HEK293T (cell line): ENCODE measurements around the gene GLT8D1.

Experiments used
- ARNT ChIP-seq: fragments of 450-650 bp; IDR thresholded peaks from 2 replicates; pipeline ENCODE4 v1.6.1; 2017; ENCODE audit warnings: mild to moderate bottlenecking
- BHLHE40 ChIP-seq: fragments of 450-650 bp; IDR thresholded peaks from 2 replicates; pipeline ENCODE4 v1.6.1; 2016; ENCODE audit warnings: mild to moderate bottlenecking, moderate library complexity, borderline replicate concordance
- ELF4 ChIP-seq: fragments of 450-650 bp; IDR thresholded peaks from 2 replicates; pipeline ENCODE4 v1.6.1; 2017; ENCODE audit warnings: antibody characterized with exemption
- FOXA1 ChIP-seq: fragments of 450-650 bp; IDR thresholded peaks from 2 replicates; pipeline ENCODE4 v1.6.1; 2016; ENCODE audit warnings: mild to moderate bottlenecking
- FOXK2 ChIP-seq: fragments of 450-650 bp; IDR thresholded peaks from 2 replicates; pipeline ENCODE4 v1.6.1; 2016; ENCODE audit warnings: mild to moderate bottlenecking
- FOXM1 ChIP-seq: fragments of 450-650 bp; IDR thresholded peaks from 2 replicates; pipeline ENCODE4 v1.6.1; 2017; ENCODE audit warnings: mild to moderate bottlenecking, borderline replicate concordance
- HDGF ChIP-seq: fragments of 450-650 bp; IDR thresholded peaks from 2 replicates; pipeline ENCODE4 v1.6.1; 2017; ENCODE audit warnings: antibody characterized with exemption, borderline replicate concordance
- L3MBTL2 ChIP-seq: fragments of 450-650 bp; conservative IDR thresholded peaks from 2 replicates; pipeline ENCODE4 v1.6.1; 2016; ENCODE audit warnings: mild to moderate bottlenecking
- LEF1 ChIP-seq: fragments of 450-650 bp; IDR thresholded peaks from 2 replicates; pipeline ENCODE4 v1.6.1; 2017; ENCODE audit warnings: mild to moderate bottlenecking, borderline replicate concordance
- SP1 ChIP-seq: fragments of 450-650 bp; IDR thresholded peaks from 2 replicates; pipeline ENCODE4 v1.6.1; 2017
- SUZ12 ChIP-seq: fragments of 450-650 bp; IDR thresholded peaks from 2 replicates; pipeline ENCODE4 v1.6.1; 2016; ENCODE audit warnings: mild to moderate bottlenecking
- TARDBP ChIP-seq: fragments of 450-650 bp; IDR thresholded peaks from 2 replicates; pipeline ENCODE4 v1.6.1; 2016
- ZNF384 ChIP-seq: fragments of 450-650 bp; IDR thresholded peaks from 2 replicates; pipeline ENCODE4 v1.6.1; 2016

DNA sequence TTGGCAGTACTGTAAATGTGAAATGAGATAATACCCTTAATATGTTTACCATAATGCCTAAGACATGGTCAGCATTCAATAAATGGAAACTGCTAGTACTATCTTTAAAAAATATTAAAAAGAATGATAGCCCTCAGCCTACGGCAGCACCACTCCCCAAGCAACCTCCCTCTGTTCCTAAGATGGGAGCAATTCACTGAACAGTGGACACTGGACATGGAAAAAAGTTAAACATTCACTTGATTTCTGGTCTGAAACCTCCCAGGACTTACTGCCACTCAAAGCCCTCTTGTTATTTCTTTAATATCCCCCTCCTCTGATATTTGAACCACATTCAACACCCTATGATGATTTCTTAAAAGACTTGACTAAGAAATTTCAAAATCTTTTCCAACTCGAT is 38.1 kb upstream of the GLT8D1 start:
- TF ChIP-seq SP1 = no peak
- TF ChIP-seq HDGF = no peak
- TF ChIP-seq L3MBTL2 = no peak
- TF ChIP-seq FOXA1 = no peak
- TF ChIP-seq SUZ12 = no peak
- no peak for TF ChIP-seq FOXM1
- no peak for TF ChIP-seq ARNT
- no peak for TF ChIP-seq LEF1
- TF ChIP-seq ELF4 = no peak
- no peak for TF ChIP-seq ZNF384
- no peak for TF ChIP-seq BHLHE40
- TF ChIP-seq TARDBP = no peak
- no peak for TF ChIP-seq FOXK2
